Adrenal gland (tissue), 5 donors: ENCODE measurements around the gene ARHGAP30.
A peak's percentile ranks its signal among the peaks of the same experiment; 100 is the strongest.

ENCODE experiments used
- POLR2A ChIP-seq, 2 donors: fragments of 450-650 bp; IDR thresholded peaks; one replicate each; pipeline ENCODE4 v1.6.1; 2017; ENCODE audit warnings: antibody characterized with exemption in 2 of 2, mild to moderate bottlenecking in 2 of 2, moderate library complexity in 1 of 2
- TF ChIP-seq, protein P1 (sequence below), 6 experiments: fragments of 450-650 bp in 4 of 6; fragments of 200-600 bp in 2 of 6; sonication (generic) in 1 of 6; IDR thresholded peaks; 1 replicate in 5 of 6; 2 replicates in 1 of 6; pipeline versions ENCODE4 v1.5.1 to v1.8.0; 2016 to 2021; ENCODE audit warnings: antibody characterized with exemption in 6 of 6, mild to moderate bottlenecking in 2 of 6, moderate library complexity in 1 of 6
- donor health status: DM: no; HTN: no; CAD: no.

DNA sequence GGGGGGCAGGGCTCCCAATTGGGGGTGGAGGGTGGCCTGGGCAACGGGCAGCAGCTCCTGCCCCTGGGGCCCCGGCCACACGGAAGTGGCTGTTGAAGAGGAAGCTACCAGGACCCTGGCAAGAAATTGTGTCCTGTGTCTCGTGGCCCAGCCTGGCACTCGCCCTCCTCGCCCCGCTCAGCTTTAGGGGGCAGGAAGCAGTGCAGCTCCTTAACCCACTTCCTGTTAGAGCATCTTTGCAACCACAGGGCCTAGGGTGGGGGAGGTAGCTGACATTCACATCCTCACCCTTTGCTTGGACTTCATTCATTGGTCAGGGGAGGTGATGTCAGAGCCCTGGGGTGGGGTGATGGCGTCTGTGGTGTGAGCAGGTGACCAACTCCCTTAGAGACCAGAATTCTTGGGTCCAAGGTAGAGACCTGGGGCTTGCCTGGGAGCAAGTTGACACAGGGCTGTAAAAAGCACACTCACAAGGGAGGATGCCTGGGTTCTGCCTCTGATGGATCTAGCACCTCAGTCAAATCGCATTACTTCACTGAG lies at the start of gene ARHGAP30:
- TF ChIP-seq, protein P1, sequence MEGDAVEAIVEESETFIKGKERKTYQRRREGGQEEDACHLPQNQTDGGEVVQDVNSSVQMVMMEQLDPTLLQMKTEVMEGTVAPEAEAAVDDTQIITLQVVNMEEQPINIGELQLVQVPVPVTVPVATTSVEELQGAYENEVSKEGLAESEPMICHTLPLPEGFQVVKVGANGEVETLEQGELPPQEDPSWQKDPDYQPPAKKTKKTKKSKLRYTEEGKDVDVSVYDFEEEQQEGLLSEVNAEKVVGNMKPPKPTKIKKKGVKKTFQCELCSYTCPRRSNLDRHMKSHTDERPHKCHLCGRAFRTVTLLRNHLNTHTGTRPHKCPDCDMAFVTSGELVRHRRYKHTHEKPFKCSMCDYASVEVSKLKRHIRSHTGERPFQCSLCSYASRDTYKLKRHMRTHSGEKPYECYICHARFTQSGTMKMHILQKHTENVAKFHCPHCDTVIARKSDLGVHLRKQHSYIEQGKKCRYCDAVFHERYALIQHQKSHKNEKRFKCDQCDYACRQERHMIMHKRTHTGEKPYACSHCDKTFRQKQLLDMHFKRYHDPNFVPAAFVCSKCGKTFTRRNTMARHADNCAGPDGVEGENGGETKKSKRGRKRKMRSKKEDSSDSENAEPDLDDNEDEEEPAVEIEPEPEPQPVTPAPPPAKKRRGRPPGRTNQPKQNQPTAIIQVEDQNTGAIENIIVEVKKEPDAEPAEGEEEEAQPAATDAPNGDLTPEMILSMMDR (IDR thresholded peaks at IDR 0.05): no peak
- TF ChIP-seq POLR2A (IDR thresholded peaks at IDR 0.05): peak; percentile 20 to 37
